PFSK-1 (cell line): ENCODE results near the gene DIAPH2.

Experiments
- POLR2AphosphoS5 ChIP-seq: IDR thresholded peaks from 2 replicates; pipeline ENCODE4 v1.6.1; 2012; ENCODE audit warnings: low read depth, mild to moderate bottlenecking, control low read depth, low read length, moderate library complexity
- REST ChIP-seq, 2 experiments: IDR thresholded peaks; 2 replicates each; pipeline versions ENCODE4 v1.6.1 to v1.8.0; 2011 to 2012; ENCODE audit warnings: low read depth in 2 of 2, low read length in 2 of 2, control low read depth in 1 of 2, inconsistent platforms in 1 of 2, mild to moderate bottlenecking in 1 of 2, moderate library complexity in 1 of 2; ENCODE audit not compliant: insufficient read depth in 1 of 2
- SIN3A ChIP-seq: IDR thresholded peaks from 2 replicates; pipeline ENCODE4 v1.6.1; 2012; ENCODE audit warnings: mild to moderate bottlenecking, low read length, moderate library complexity, borderline replicate concordance; ENCODE audit not compliant: insufficient read depth

- TF ChIP-seq SIN3A (no peak), POLR2AphosphoS5 (no peak), REST (IDR thresholded peaks at IDR 0.05; ENCODE audit: insufficient read depth in 1 of 2, low read depth in 2 of 2, low read length in 2 of 2) (no peak)
Observed at GRCh38 chrX:96820935-96821334, 136.3 kb downstream of the DIAPH2 start.
